ENCODE data around the gene KIDINS220. TPM values are rescaled to one million over a fixed set of nuclear protein-coding genes. Genes with fewer than 3 reads are reported as not detected.
A peak's percentile ranks its signal among the peaks of the same experiment; 100 is the strongest.

Gene KIDINS220
- total and polyA plus RNA-seq, 2 of the 13 experiments (the other 11 are each of a cell fraction or from before 2014, with no cell fraction given): 25.2 to 32.3 TPM

- TF ChIP-seq FOXC1 (CRISPR knock-in tag; IDR thresholded peaks at IDR 0.05; ENCODE audit: borderline replicate concordance): no peak
- TF ChIP-seq FOSL2 (CRISPR knock-in tag; IDR thresholded peaks at IDR 0.05): 0 out of 2 replicates have a peak, but pooled peaks have one; percentile 9
- TF ChIP-seq RFX3 (CRISPR knock-in tag; IDR thresholded peaks at IDR 0.05): no peak
- peak; percentile 39 for TF ChIP-seq GATAD2A (CRISPR knock-in tag; IDR thresholded peaks at IDR 0.05)
- no peak for TF ChIP-seq ZBTB33 (CRISPR knock-in tag; IDR thresholded peaks at IDR 0.05)
- no peak for TF ChIP-seq POLR2A (IDR thresholded peaks at IDR 0.05; ENCODE audit: insufficient read depth in 1 of 2, low read depth in 2 of 2, low read length in 2 of 2)
- TF ChIP-seq ZNF235 (CRISPR knock-in tag; IDR thresholded peaks at IDR 0.05; ENCODE audit: borderline replicate concordance): no peak
- no peak for TF ChIP-seq ZNF382 (CRISPR knock-in tag; IDR thresholded peaks at IDR 0.05; ENCODE audit: borderline replicate concordance)
- TF ChIP-seq CHD2 (IDR thresholded peaks at IDR 0.05; ENCODE audit: low read depth, low read length): no peak
- no peak for TF ChIP-seq ZNF274 (CRISPR knock-in tag; IDR thresholded peaks at IDR 0.05)
- TF ChIP-seq CEBPG (CRISPR knock-in tag; IDR thresholded peaks at IDR 0.05): peak; percentile 61
These were observed 15.2 kb downstream of the KIDINS220 start (continued) for GRCh38 chr2:8822218-8822617.

DNA sequence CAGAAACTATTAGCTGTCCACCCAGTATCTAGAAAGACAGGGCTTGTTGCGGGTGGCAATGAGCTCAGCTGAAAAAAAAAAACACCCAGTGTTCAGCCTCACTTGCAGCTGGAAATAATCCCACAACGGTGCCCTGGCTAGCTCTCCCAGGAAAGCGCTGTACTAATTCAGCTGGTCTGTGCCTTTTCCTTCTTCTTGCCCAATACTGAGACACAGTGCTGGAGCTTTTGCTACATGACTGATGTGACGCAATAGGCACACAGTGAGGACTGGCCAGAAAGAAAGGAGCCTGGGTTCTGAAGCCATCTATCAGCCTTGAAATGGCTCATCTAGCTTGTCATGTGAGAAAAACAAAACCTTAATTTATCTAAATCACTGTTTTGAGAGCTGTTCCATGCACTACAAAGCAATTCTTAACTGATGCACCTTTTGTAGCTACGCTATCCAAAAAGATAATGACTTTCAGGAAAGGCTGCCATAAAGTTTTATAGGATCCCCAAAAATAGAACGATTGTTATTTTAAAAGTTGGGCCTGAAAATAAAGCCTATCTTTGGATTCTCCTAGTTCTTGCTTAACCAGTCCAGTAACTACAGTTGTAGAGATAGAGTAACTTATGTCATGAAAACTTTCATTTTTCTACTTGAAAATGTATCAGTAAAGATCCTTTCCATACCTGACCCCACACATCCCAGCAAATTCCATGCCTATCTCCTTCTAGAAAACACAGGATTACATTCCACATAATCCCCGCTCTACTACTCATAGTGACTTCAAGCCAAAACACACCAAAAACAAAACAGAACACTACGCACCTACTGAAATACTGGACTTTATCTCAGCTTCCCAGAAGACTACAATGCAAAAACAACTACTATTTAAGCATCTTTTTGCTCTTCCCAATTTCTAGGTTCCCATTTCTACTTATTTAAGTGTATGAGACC lies 15.9 kb downstream of the KIDINS220 start:
- Histone ChIP-seq H3K9me3 (ENCODE audit: low read length) (no peaks in the 10 kb centered on the region), H3K4me2 (ENCODE audit: low read depth, low read length) (no peak overlapping the region), H3K4me3 (replicated peaks in 1 of 3; ENCODE audit: insufficient read depth in 1 of 3, low read depth in 2 of 3, low read length in 3 of 3) (no peak overlapping the region), H3K79me2 (ENCODE audit: insufficient read depth, low read length) (no peaks in the 10 kb centered on the region), H3K9ac (ENCODE audit: insufficient read depth, low read depth, low read length) (no peak overlapping the region), H2AFZ (ENCODE audit: low read length) (no peak overlapping the region), H3K36me3 (replicated peaks in 1 of 2; ENCODE audit: control insufficient read depth in 1 of 2, insufficient read depth in 2 of 2, low read length in 2 of 2) (peaks cover 7 to 38% of the 10 kb centered on the region in 2 experiments; a peak in 4 of 5 replicates), H4K20me1 (ENCODE audit: insufficient read depth, low read length) (no peaks in the 10 kb centered on the region), H3K4me1 (ENCODE audit: insufficient read depth, low read length) (peaks cover 31% of the 10 kb centered on the region), H3K27me3 (ENCODE audit: control insufficient read depth in 1 of 2, insufficient read depth in 2 of 2, low read length in 2 of 2) (no peaks in the 10 kb centered on the region), H3K27ac (ENCODE audit: extremely low read length, insufficient read depth, low read length) (peak overlapping the region; percentile 4)
- ATAC-seq (peak; percentile 98), DNase-seq (ENCODE audit: low spot score) (peak; percentile 79), FAIRE-seq (peak; percentile 79)
- WGBS (ENCODE audit: low lambda C conversion rate): 67% methylated on average over 8 of the region's 8 CpGs
- ChIA-PET CTCF (ENCODE audit: low intra/inter-chr PET ratio, low total read pairs) (no interaction called here), POLR2A (interaction anchor here (0.5 to 1.2 kb wide), 2 partner anchors 15 to 34 kb away, joined by 3 to 5 read pairs; no protein-coding TSS in a partner anchor)
- in situ Hi-C loops (cut with HindIII; ENCODE audit: extremely low pct_ligation_motif_present, low pct_unique_long_range_greater_than_20kb): no loop called here
- intact Hi-C loops (cut with micrococcal nuclease; ENCODE audit: unreplicated experiment): loop anchor here (1.0 kb wide), 1 partner anchor 16 kb away; the partner anchor contains the start of gene KIDINS220
- no TSS peak for BruUV-seq (replicated peaks)
- TF ChIP-seq ZGPAT (CRISPR knock-in tag; IDR thresholded peaks at IDR 0.05) (peak; percentile 28; the same call in 1 of the 2 replicates), TFAP4 (IDR thresholded peaks at IDR 0.05; ENCODE audit: borderline replicate concordance, low read depth) (peak; percentile 42; the same call in 1 of the 2 replicates), ZBTB21 (CRISPR knock-in tag; IDR thresholded peaks at IDR 0.05) (no peak), ERF (CRISPR knock-in tag; IDR thresholded peaks at IDR 0.05) (no peak), ZNF780A (CRISPR knock-in tag; IDR thresholded peaks at IDR 0.05) (no peak), SP2 (CRISPR knock-in tag; IDR thresholded peaks at IDR 0.05) (no peak), TCF7L2 (IDR thresholded peaks at IDR 0.05; ENCODE audit: low read depth, low read length) (no peak)
- TF ChIP-seq, protein P1, sequence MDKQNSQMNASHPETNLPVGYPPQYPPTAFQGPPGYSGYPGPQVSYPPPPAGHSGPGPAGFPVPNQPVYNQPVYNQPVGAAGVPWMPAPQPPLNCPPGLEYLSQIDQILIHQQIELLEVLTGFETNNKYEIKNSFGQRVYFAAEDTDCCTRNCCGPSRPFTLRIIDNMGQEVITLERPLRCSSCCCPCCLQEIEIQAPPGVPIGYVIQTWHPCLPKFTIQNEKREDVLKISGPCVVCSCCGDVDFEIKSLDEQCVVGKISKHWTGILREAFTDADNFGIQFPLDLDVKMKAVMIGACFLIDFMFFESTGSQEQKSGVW (CRISPR knock-in tag; IDR thresholded peaks at IDR 0.05; ENCODE audit: borderline replicate concordance): no peak

Data from HepG2 (cell line).